Neural progenitor cell (in vitro differentiated cells): Measurements from ENCODE around the gene ODF2. TPM values are rescaled to one million over a fixed set of nuclear protein-coding genes. Genes with fewer than 3 reads are reported as not detected.

Experiments
- DNase-seq: peaks from one replicate; pipeline ENCODE4 v3.0.0-alpha.2; 2016; ENCODE audit warnings: low spot score
- H2AFZ ChIP-seq: fragments of 200-600 bp; sonication (generic); replicated peaks from 2 replicates; pipeline ENCODE4 v1.6.1; 2016; ENCODE audit warnings: antibody characterized with exemption
- H3F3A ChIP-seq: fragments of 200-600 bp; sonication (generic); 2 replicates; pipeline ENCODE4 v1.6.1; 2016; ENCODE audit warnings: antibody characterized with exemption, low read depth
- H3K27ac ChIP-seq: fragments of 200-600 bp; sonication (generic); 2 replicates; pipeline ENCODE4 v1.5.1; 2016; ENCODE audit warnings: mild to moderate bottlenecking
- H3K27me3 ChIP-seq: fragments of 200-600 bp; sonication (generic); 2 replicates; pipeline ENCODE4 v1.6.1; 2016; ENCODE audit warnings: mild to moderate bottlenecking, moderate library complexity
- H3K36me3 ChIP-seq: fragments of 200-600 bp; sonication (generic); 2 replicates; pipeline ENCODE4 v1.5.1; 2016
- H3K4me1 ChIP-seq: fragments of 200-600 bp; sonication (generic); 2 replicates; pipeline ENCODE4 v1.6.1; 2016; ENCODE audit warnings: mixed run types
- H3K4me2 ChIP-seq: fragments of 200-600 bp; sonication (generic); 2 replicates; pipeline ENCODE4 v1.6.1; 2016
- H3K4me3 ChIP-seq: fragments of 200-600 bp; sonication (generic); 2 replicates; pipeline ENCODE4 v1.5.1; 2016
- H3K79me2 ChIP-seq: fragments of 200-600 bp; sonication (generic); 2 replicates; pipeline ENCODE4 v1.6.1; 2016; ENCODE audit warnings: low read depth
- H3K9ac ChIP-seq: fragments of 200-600 bp; sonication (generic); 2 replicates; pipeline ENCODE4 v1.6.1; 2016
- H3K9me3 ChIP-seq: fragments of 200-600 bp; sonication (generic); 2 replicates; pipeline ENCODE4 v1.5.1; 2016; ENCODE audit warnings: low read depth
- H4K20me1 ChIP-seq: fragments of 200-600 bp; sonication (generic); 2 replicates; pipeline ENCODE4 v1.6.1; 2016; ENCODE audit warnings: low read depth
- H3K27ac Mint-ChIP-seq: 3 replicates; pipeline ENCODE4 v1.8.0; 2021; ENCODE audit warnings: mixed read lengths
- H3K27me3 Mint-ChIP-seq: 2 replicates; pipeline ENCODE4 v1.8.0; 2022; ENCODE audit warnings: low read depth, mild to moderate bottlenecking, inconsistent platforms, moderate library complexity, mixed read lengths; ENCODE audit not compliant: insufficient read depth
- H3K36me3 Mint-ChIP-seq: 3 replicates; pipeline ENCODE4 v1.8.0; 2021; ENCODE audit warnings: mixed read lengths
- H3K4me1 Mint-ChIP-seq: 3 replicates; pipeline ENCODE4 v1.8.0; 2021; ENCODE audit warnings: mixed read lengths
- H3K4me3 Mint-ChIP-seq: 3 replicates; pipeline ENCODE4 v1.8.0; 2021; ENCODE audit warnings: mild to moderate bottlenecking, moderate library complexity, mixed read lengths
- H3K9me3 Mint-ChIP-seq: 3 replicates; pipeline ENCODE4 v1.8.0; 2020; ENCODE audit warnings: mixed read lengths
- CTCF ChIP-seq: fragments of 200-600 bp; sonication (generic); IDR thresholded peaks from 2 replicates; pipeline ENCODE4 v1.5.1; 2017; ENCODE audit warnings: antibody characterized with exemption, mild to moderate bottlenecking
- EZH2 ChIP-seq: fragments of 200-600 bp; sonication (generic); IDR thresholded peaks from 2 replicates; pipeline ENCODE4 v1.6.1; 2017; ENCODE audit warnings: antibody characterized with exemption, mild to moderate bottlenecking, moderate library complexity
- EZH2phosphoT487 ChIP-seq: fragments of 200-600 bp; sonication (generic); IDR thresholded peaks from 2 replicates; pipeline ENCODE4 v1.6.1; 2017; ENCODE audit warnings: antibody characterized with exemption
- total RNA-seq: library from RNA; depleted of rRNA; stranded (reverse); fragments of >200 nt; gene quantifications from 2 replicates; pipeline ENCODE4 v1.2.3, GENCODE V29; 2015; ENCODE audit warnings: low replicate concordance

The ODF2 gene
- total RNA-seq, 1 donor from 2014 or later: 40.6 TPM

- TF ChIP-seq EZH2 (no peak), EZH2phosphoT487 (no peak), CTCF (no peak)
- H2AFZ ChIP-seq: no peak overlapping the region
- no peak overlapping the region for H3K9ac ChIP-seq
- H3K4me3 Mint-ChIP-seq: no peak overlapping the region
- H3K4me1 Mint-ChIP-seq: no peaks in the 10 kb centered on the region
- H4K20me1 ChIP-seq: no peaks in the 10 kb centered on the region
- H3K27me3 Mint-ChIP-seq: no peaks in the 10 kb centered on the region
- no peak overlapping the region for H3K27ac Mint-ChIP-seq
- H3K79me2 ChIP-seq: no peaks in the 10 kb centered on the region
- no peak overlapping the region for H3K27ac ChIP-seq
- peaks cover 11% of the 10 kb centered on the region for H3K36me3 Mint-ChIP-seq
- DNase-seq: no peak
- no peaks in the 10 kb centered on the region for H3K27me3 ChIP-seq
- H3K9me3 Mint-ChIP-seq: no peaks in the 10 kb centered on the region
- H3K4me2 ChIP-seq: no peak overlapping the region
- no peaks in the 10 kb centered on the region for H3K4me1 ChIP-seq
- no peak overlapping the region for H3K4me3 ChIP-seq
- no peaks in the 10 kb centered on the region for H3K9me3 ChIP-seq
- H3F3A ChIP-seq: no peaks in the 10 kb centered on the region
- no peaks in the 10 kb centered on the region for H3K36me3 ChIP-seq
These were observed 76.8 kb downstream of the ODF2 start for GRCh38 chr9:128532581-128532980.

DNA sequence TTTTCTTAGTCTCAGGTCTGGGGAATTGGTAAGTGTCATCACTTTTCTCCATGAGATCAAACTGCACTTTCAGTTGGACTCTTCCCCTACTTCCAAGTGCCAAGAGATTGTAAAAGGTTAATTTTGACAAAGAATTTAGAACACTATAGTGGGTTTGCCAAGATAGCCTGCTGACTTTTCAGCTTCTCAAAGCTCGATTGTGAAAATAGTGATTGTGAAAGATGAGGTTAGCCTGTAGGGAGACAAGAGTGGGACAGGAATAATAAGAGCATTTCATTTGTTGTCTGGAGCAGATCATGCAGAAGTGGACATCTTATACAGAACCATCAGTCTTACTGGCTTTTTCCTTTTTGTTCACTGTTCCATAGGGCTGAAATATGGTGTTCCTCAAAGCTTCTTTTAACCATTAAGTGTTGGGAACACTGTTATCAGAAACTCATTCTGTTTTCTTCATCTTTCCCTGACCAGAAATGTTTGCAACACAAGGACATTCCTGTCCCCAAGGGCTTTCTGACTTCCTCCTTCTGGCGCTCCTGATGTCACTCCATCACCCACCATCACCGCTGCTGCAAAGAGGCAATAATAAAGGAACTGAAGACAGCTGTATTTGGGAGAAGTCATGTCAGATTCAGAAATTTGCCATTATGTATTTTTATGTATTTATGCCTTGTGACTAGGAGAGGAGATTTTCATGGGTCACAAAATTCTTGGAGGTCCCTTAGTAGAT is 85.0 kb downstream of the ODF2 start:
- no peaks in the 10 kb centered on the region for H3K27me3 ChIP-seq
- H3K27ac ChIP-seq: no peak overlapping the region
- H3K9ac ChIP-seq: no peak overlapping the region
- Mint-ChIP-seq H3K36me3 (peaks cover 16% of the 10 kb centered on the region), H3K4me1 (no peaks in the 10 kb centered on the region), H3K4me3 (no peak overlapping the region), H3K27me3 (no peaks in the 10 kb centered on the region), H3K9me3 (no peaks in the 10 kb centered on the region), H3K27ac (no peak overlapping the region)
- no peak for DNase-seq
- peaks cover 5% of the 10 kb centered on the region for H3F3A ChIP-seq
- H4K20me1 ChIP-seq: no peaks in the 10 kb centered on the region
- H3K9me3 ChIP-seq: no peaks in the 10 kb centered on the region
- TF ChIP-seq EZH2phosphoT487 (no peak), EZH2 (no peak), CTCF (no peak)
- H3K36me3 ChIP-seq: no peaks in the 10 kb centered on the region
- no peak overlapping the region for H3K4me2 ChIP-seq
- H3K4me3 ChIP-seq: no peak overlapping the region
- no peak overlapping the region for H2AFZ ChIP-seq
- no peaks in the 10 kb centered on the region for H3K4me1 ChIP-seq
- no peaks in the 10 kb centered on the region for H3K79me2 ChIP-seq

GRCh38 chr9:128546504-128546903 is 90.7 kb downstream of the ODF2 start:
- Histone ChIP-seq H3K9me3 (no peaks in the 10 kb centered on the region), H3K27ac (no peak overlapping the region), H3K79me2 (no peaks in the 10 kb centered on the region), H3K4me2 (no peak overlapping the region), H2AFZ (no peak overlapping the region), H3K9ac (no peak overlapping the region), H3K4me3 (no peak overlapping the region), H3K36me3 (no peaks in the 10 kb centered on the region), H3K27me3 (no peaks in the 10 kb centered on the region), H4K20me1 (no peaks in the 10 kb centered on the region), H3F3A (peaks cover 12% of the 10 kb centered on the region), H3K4me1 (peaks cover 11% of the 10 kb centered on the region)
- Mint-ChIP-seq H3K4me3 (no peak overlapping the region), H3K9me3 (no peaks in the 10 kb centered on the region), H3K4me1 (peaks cover 26% of the 10 kb centered on the region), H3K27ac (no peak overlapping the region), H3K27me3 (peaks cover 2% of the 10 kb centered on the region), H3K36me3 (peaks cover 4% of the 10 kb centered on the region)
- TF ChIP-seq EZH2 (no peak), EZH2phosphoT487 (no peak), CTCF (no peak)
- DNase-seq: no peak
